GM21786 (cell line): Measurements from ENCODE around the gene JAML.
"Not testable (repeated sequence)": the region's sequence is repeated elsewhere in the genome, so short reads cannot be mapped to it uniquely, and the experiment has no call there.

Experiments
- ATAC-seq: cut with Tn5 transposase; IDR thresholded peaks from one replicate; pipeline ENCODE4 v1.9.1; 2021; ENCODE audit not compliant: unreplicated experiment

Gene JAML

DNA sequence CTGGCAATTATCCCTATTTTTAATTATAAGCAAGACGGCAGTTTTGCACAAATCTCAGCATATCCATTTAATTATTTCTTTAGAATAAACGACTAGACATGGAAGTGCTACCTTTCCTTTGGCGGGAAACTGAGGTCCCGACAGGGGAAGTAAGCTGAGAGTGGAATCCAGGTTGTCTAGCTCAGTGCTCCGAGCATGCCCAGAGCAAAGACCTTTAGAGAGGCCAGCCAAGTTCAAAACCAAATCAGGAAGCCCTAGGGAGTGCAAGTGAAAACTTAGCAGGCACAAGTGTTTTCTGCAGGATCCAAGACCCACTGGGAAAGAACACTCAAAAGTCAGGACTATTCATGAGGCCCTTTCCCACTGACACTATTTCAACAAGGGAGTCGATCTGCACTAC is 25.7 kb downstream of the JAML start:
- no peak for ATAC-seq

DNA sequence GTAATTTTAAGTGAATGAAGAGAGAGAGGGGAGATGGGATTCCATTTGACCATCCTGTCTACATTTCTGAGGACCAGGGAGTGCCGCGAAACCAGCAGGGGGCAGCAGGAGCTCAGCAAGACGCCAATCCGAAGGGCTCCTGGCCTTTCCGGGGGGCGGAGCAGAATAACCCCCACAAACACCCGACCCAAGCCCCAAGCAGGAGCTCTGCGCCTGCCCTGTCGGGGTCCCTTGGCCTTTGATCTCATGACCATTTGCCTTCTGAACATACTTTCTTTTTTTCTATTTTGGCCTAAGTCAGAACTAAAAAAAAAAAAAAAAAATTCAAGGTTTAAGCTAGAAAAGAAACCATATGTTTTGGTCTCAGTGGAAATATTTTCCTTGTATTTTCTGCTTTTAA is 26.4 kb downstream of the JAML start:
- ATAC-seq: no peak

DNA sequence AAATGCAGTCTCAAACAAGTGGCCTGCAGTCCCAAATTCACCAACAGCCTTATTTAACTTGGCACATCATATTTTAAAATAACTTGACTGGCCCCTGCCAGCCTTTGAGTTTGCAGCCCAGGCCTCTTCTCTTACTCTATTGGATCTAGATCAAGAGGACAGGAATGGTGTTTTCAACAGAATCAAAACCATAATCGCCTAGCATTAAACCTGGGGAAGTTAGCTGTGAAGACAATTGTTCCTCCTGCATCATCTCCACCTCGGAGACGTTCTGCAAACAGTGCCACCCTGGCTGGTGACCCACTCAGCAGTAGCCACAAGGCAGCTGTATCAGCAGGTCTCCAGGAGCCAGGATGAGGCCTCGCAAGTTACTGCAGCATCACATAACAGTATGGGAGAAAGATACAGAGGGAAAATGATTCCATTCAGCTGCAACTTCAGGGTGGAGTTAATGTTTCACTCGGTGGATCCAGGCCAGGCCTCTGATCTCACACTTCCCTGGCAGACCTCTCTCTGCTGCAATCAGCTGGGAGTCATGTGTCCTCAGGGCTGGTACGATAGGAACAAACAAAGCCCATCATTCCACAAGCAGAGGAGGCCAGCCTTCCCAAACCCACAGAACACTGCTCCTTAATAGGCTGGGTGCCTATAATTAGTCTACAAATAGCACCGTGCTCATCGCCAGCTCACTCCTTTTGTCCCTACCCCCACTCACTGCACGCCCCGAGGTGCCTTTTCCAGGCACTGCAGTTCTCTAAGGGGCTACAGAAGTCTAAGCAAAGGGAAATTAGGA is 29.8 kb downstream of the JAML start:
- ATAC-seq: no peak

DNA sequence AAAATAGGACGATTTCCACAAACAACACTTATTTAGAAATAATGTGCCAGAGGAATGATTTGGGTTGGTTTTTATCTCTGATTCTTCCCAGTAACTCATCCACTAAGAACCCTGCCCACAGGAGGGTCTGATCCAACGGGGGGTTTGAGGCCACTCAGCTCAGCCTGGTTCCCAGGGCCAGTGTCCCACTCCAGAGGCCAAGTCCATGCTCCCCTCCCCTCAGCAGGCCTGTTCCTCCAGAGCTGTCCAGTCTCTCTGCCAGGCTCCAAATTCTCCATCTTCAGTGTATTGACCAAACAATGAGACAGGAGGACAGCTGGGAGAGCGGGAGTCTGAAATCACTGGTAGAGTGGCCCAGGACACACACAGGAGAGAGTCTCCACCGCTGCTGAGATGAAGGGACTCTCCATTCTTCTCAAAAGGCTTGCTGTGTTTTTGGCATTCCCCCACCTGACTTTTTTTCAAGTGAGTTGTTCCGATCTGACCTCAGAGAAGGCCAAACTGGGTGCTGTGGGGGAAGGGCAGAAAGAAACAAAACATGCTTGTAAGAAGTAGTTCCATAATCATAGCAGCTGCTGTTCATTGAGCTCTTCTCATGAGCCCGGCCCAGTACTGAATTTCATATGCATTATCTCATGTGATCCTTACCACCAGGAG is 30.8 kb downstream of the JAML start:
- no peak for ATAC-seq

DNA sequence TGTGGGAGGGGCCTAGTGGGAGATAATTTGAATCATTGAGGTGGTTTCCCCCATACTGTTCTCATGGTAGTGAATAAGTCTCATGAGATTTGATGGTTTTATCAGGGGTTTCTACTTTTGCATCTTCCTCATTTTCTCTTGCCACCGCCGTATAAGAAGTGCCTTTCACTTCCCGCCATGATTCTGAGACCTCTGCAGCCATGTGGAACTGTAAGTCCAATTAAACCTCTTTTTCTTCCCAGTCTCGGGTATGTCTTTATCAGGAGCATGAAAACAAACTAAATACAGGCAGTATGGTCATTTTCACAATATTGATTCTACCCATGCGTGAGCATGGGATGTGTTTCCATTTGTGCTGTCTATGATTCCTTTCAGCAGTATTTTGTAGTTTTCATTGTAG is 32.0 kb downstream of the JAML start:
- ATAC-seq: not testable (repeated sequence)

DNA sequence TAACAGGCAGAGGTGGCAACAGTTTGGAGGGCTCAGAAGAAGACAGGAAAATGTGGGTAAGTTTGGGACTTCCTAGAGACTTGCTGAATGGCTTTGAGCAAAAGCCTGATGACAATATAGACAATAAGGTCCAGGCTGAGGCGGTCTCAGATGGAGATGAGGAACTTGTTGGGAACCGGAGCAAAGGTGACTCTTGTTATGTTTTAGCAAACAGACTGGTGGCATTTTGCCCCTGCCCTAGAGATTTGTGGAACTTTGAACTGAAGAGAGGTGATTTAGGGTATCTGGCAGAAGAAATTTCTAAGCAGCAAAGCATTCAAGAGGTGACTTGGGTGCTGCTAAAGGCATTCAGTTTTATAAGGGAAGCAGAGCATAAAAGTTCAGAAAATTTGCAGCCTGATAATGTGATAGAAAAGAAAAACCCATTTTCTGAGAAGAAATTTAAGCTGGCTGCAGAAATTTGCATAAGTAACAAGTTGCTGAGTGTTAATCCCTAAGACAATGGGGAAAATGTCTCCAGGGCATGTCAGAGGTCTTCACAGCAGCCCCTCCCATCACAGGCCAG is 33.8 kb downstream of the JAML start:
- ATAC-seq: not testable (repeated sequence)

DNA sequence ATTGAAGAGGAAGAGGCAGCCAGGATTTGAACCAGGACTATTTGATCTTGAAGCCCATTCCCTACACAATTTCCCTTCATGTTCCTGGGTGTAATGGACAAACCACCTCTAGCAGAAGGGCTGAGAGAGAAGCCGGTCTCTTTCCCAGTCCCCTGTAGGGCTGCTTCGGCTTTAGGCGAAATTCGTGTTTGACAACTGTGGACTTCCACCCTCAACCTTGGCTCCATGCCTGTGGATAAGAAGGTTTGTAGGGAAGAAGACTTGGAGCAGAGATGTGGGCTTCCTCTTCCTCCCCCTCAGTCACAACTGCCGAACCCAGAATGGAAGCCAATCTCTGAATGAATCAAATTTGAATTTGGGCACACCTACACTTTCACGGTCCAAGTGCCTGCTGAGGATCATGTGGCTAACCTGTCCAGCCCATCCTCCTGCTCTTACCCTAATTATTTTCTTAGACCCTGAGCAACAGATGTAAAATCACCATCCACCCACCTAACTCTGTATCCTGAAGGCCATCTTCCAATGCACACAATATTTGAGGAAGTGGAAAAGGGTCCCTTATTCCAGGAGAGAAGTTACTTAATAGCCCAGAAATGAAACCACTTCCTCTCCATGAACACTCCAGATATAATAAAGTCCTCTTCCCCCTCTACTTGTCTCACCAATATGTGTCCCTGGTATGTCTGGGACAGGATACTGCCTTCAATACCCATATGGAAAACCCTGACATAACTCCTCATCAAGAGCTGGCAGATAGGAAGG is 38.3 kb downstream of the JAML start:
- ATAC-seq: no peak

DNA sequence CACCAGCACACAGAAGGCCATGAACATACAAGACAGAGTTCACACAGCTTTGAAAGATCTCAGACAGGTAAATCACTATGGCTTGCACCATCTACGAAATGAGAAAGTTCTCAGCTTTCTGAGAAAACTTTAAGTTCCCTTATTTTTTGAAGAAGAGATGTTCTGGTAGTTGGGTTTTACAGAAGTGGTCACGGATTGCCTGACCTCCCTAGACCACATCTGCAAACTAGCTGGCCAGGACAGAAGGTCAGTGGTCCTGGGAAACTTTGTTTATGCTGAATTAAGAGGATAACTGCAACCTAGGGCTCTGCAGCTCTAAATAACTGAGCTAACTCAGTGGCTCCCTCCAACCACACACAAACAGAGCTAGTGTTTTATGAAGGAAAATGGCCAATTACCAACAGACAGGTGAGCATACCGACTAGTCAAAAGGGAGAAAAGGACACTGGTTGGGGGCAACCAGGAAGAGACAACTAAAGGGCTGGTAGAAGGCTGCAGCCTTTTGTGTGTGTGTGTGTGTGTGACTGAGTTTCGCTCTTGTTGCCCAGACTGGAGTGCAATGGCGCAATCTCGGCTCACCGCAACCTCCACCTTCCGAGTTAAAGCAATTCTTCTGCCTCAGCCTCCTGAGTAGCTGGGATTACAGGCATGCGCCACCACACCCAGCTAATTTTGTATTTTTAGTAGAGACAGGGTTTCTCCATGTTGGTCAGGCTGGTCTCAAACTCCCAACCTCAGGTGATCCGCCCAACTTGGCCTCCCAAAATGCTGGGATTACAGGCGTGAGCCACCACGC is 39.8 kb downstream of the JAML start:
- no peak for ATAC-seq

DNA sequence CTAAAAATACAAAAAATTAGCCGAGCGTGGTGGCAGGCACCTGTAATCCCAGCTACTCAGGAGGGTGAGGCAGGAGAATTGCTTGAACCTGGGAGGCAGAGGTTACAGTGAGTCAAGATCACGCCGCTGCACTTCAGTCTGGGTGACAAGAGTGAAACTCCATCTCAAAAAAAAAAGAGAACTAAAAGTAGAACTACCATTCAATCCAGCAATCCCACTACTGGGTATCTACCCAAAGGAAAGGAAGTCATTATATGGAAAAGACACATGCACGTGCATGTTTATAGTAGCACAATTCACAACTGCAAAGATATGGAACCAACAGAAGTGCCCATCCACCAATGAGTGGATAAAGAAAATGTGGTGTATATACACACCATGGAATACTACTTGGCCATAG is 41.1 kb downstream of the JAML start:
- not testable (repeated sequence) for ATAC-seq

DNA sequence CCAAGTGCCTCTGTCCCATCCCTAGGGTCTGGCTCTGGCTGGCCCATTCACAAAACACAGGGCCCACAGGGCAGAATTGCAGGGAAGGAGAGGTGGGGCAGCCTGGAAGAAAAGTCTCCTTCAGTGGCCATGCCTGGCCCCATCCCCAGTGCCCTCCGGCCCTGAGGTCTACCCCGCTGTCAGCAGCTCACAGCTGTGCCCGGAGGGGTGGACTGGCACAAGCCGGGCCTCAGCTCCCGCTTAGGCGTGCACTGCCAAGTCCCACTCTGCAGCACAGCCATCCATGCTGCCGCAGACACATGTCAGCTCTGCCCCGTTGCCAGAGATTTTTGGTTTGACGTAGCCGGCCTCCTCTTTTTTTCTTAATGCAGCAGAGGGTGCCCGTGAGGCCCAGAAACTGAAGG is 44.5 kb downstream of the JAML start:
- no peak for ATAC-seq

DNA sequence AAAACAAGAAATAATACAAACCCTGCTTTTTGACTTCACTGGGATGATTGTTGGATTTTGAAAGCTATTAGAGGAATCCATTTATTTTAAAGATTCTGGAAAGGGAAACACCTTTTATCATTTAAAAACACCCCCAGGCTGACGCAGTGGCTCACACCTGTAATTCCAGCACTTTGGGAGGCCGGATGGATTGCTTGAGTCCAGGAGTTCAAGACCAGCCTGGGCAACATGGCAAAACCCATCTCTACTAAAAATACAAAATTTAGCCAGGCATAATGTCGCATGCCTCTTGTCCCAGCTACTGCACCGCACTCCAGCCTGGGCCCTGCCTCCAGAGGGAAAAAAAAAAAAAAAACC is 48.1 kb downstream of the JAML start:
- no peak for ATAC-seq

DNA sequence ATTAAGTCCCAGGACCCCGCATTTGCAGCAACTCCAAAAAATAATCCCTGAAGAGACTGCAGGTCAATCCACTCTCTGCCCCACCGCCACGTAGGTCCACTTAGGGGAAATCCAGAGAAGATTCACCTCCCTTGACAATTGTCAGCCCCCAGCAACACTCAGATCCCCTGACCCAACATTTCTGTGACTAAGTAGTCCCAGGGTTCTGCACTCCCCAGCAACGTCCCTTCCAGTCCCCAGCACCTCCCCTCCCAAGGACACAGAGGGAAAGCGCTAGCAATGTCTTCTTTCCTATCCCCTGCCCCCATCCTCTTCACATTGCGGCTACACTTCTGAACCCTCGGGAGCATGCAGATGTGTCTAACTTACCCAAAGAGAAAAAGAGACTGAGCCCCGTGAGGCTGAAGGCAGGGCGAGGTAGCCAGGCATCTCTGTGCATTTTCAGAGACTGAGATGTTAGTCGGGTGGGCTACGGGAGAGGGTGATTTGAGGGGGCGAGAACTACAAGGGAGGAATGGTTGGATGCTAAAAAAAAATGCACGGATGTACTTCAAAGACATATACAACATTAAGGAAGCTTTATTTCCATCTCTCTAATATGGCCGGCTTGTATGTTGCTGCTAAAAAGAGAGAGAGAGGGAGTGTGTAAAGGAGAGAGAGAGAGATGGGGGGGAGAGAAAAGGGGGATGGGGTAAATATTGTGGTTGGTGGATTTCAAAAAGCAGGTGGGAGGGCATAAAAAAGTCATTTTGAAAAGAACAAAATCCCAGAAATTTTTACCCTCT is 48.6 kb downstream of the JAML start, which contains the start of gene SCN2B:
Gene SCN2B, minus strand, starts transcription at position 647 of the 785 bp plus-strand sequence. Its CDS starts 208 bp downstream, at position 439.
- no peak for ATAC-seq

DNA sequence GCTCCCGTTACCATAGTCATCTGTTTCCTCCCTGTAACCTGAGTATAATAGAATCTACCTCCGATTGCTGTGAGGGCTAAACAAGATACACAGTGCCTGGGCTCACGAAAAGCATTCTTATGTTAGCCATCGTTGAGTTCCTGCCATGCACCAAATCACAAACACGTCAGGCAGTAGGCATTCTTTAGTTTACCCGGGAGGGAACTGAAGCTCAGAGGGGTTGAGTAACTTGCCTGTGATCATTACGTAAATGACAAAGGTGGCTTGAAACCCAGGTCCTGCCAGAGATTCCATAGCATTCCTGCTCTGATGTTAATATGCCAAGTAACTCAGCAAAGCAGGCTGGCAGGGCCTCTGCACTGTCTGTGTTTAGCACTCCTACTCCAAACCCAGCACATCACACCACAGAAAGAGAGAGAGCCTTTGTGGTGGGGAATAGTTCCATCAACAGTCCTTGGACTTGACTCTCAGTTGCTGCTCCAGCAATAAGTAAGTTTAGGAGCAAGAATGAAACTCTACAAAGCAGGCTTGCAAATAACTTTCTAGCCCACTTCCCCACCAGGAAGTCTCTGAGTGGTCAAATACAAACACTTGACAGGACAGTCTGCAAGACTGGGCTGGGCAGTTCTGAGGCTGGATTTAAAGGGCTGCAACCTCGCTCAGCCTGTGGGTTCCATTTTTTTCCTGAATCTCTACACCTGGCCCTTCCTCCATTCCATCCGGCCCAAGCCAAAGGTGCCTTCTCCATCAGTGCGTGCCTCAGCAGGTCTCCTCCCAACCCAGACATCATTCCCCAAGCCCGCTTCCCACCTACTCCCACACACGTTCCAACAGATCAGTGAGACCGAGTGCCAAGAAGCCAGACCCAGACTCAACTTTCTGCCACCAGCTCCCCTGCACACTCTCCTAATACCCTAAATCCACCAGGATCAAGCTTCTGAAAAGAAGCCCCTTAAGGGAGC is 49.5 kb downstream of the JAML start:
- ATAC-seq: no peak

DNA sequence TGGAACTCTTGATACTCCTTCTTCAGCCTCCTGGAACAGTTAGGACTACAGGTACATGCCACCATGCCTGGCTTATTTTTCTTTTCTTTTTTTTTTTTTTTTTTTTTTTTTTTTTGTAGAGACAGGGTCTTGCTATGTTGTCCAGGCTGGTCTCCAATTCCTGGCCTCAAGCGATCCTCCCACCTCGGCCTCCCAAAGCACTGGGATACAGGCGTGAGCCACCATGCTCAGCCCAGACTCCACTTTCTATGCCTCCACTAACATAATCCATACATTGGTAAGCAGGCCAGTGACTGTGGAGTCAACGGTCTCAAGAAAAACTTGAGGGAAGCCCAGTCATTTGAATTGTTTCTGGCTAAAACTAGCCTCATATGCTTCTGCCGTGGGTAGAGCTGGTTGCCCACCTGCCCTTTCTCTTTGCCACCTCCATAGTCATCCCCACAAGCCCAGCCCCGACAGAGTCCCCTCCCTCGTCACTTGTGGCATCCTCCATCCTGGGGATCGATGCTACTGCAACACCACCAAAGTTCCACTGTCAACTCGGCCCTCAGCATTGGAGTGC is 50.7 kb downstream of the JAML start:
- ATAC-seq: no peak

DNA sequence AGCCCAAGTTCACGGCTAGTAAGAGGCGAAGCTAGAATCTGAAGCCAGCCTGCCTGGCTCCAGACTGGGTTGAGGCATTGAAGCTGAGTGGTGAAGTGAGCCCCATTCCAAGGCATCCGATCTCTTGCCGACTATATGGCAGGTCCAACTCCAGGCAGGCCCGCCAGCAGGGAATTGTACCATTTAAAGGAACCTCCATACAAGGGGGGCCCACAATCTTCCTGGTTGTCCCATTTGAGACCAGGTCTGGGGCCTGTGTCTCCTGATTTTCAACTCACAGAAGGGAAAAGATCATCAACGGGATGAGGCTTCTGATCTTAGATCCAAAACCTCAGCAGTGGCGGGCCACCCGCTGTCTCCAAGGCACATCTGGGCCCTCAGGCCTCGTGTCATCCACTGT is 52.5 kb downstream of the JAML start:
- no peak for ATAC-seq

DNA sequence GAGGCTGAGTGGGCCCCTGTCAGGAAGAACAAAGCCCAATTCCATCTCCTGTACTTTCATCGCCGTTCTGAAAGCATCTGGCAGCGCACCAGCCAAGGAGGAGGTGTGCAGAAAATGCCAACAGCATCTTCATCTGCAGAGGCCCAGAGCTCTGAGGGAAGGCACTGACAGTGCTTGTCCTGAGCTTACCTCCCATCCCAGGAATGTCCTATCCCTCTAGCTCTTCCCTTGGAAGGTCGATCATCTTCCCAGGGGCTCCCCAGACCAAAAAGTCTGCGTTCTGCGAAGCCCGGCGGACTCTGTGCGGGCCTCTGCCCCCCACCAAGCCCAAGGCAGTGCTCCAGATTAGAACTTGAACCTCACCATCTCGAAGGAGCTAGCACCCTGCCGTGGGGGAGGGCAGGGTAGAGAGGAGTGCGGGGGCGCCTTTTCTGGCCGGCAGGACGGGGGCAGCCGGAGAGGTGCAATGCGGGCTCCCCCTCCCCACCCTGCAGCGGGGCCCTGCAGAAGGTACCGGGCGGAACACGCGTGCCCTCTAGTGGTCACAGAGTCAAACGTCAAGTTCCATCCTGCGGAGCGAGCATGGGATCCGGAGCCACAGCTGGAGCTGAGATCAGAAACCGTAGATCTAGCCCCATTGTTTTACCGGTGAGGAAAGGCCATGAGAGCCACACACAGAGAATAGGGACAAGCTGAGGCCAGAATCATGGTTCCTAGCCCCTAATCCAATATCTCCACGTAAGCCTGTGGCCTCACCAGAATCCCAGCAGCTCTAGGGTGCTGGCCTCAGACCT is 53.3 kb downstream of the JAML start:
- ATAC-seq: no peak

DNA sequence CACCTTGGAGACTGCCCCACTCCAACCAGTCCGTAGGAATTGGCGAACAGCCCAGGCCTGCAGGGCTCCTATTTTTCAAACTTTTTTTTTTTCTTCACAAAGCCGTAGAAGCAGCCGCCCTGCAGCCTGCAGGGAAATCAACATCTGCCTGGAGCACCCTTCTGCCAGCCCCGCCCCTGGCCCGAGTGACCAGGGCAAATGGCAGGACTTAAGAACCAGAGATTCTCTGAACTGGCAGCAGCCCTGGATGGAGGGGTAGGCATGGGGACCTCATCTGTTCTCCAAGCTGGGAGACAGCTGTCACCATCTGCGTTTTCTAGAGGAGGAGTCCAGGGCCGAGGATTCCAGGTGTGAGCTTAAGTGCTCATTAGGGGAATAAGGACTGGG is 53.9 kb downstream of the JAML start:
- ATAC-seq: no peak

DNA sequence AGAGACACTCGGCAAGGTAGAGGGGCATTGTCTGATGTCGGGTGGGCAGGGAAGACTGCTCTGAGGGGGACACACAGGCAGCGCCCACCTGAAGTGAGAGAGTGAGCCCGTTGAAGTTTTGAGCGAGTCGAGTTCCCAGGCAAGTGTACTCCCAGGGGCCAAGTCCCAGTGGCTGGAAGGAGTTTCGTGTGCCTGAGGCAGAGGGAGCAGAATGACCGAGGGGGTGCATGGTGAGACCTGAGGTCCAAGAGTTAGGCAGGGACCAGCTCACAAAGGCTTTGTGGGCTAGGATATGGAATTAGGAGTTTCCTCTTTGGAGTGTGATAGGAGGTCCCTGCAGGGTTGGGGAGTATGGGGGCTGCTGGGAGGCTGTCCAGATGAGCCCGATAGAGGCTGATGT is 54.6 kb downstream of the JAML start:
- ATAC-seq: no peak
